Middle frontal gyrus (tissue), 1 donor: ENCODE results near the gene VAC14.
A peak's percentile ranks its signal among the peaks of the same experiment; 100 is the strongest.

Source experiments
- DNase-seq: peaks from one replicate; pipeline ENCODE4 v3.0.0-alpha.2; 2015; ENCODE audit warnings: low spot score; ENCODE audit errors: extremely low spot score

Gene VAC14

DNA sequence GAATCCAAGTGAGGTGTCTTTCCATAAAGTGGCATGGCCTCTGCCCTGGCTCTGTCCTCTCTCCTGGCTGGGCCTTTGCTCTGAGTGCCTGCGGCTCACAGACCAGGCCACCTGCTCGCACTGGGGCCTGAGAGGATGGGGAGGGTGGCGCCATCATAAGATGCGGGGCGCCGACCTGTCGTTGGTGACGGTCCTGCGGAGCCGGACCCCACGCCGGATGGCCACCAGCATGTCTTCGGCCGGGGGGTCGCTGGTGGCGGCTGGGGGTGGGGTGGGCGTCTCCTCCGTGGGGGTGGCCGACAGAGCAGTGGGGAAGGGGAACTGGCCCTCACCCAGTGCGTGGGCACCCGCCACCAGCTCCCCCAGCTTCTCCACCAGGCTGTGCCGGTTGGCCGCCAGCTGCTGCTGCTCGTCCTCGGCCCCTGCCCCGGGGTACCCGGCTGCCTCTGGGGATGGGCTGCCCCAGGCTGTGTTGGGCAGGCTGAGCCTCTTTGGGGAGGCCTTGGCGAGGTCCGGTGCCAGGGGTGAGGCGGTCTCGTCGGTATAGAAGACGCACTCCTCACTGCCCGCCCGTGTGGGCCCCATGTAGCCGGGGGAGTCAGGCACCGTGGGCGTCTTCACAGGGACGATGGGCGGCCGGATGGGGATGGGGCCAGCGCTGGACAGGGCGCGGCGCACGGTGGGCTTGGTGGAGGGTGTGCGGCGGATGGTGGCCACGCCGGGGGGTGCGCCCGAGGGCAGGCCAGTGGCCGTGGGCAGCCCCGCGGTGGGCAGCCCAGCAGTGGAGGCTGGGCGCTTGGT is 137.2 kb downstream of the VAC14 start:
- DNase-seq: no peak

- DNase-seq: no peak
Observed at GRCh38 chr16:70662991-70663523, 137.9 kb downstream of the VAC14 start.

GRCh38 chr16:70661918-70662641 is 138.9 kb downstream of the VAC14 start:
- no peak for DNase-seq

DNA sequence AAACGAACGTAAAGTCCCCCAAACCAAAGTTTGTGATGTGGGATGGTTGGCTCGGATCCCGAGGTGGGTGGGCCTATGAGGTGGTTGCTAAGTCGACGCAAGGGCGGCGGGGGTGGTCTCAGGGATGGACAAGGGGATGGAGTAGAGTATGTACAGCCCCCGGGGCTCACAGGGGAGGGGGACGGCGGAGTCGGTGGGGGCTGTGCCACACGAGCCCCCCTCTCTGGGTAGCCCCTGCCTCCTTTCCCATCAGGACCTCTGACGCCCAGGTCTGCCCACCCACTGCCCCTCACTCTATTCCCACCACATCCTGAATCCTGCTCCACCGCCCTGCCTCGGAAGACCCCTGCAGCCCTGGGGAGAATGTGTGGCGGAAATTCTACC is 139.4 kb downstream of the VAC14 start:
- DNase-seq: no peak

DNA sequence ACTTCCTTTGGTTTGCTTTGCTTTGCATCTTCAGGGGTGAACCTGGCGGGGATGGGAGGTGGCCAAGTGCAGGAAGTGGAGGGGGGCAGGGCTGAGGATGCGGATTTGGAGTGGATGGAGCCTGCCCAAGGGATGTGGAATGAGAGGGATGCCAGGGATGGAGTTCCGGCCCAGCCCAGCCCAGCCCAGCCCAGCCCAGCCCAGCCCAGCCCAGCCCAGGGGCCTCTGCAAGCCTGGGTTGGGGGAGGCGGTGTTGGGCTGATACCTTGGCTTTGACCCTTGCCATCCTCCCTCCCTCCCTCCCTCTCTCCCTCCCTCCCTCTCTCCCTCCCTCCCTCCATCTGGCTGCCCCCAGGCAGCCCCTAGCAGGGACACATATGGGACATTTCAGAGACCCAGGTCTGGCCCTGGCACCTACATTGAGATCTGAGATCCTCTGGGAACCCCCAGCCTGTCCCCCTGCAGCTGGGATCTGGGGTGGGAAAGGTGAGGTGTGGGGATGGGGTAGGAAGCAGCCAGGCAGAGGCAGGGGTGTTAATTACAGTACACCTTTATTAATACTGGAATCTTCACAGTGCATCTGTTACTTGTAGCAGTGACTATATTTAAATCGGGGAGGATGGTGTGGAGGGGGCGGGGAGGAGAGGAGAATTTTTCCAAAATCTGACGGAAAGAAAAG is 140.1 kb downstream of the VAC14 start:
- DNase-seq: no peak

DNA sequence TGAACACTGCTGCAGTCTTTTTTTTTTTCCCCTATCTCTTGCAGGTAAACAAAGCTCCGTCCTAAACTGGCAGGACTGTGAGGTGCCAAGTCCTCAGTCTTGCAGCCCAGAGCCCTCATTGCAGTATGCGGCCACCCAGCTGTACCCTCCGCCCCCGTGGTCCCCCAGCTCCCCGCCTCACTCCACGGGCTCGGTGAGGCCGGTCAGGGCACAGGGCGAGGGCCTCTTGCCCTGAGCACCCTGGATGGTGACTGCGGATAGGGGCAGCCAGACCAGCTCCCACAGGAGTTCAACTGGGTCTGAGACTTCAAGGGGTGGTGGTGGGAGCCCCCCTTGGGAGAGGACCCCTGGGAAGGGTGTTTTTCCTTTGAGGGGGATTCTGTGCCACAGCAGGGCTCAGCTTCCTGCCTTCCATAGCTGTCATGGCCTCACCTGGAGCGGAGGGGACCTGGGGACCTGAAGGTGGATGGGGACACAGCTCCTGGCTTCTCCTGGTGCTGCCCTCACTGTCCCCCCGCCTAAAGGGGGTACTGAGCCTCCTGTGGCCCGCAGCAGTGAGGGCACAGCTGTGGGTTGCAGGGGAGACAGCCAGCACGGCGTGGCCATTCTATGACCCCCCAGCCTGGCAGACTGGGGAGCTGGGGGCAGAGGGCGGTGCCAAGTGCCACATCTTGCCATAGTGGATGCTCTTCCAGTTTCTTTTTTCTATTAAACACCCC is 140.8 kb downstream of the VAC14 start:
- no peak for DNase-seq

- no peak for DNase-seq
Observed at GRCh38 chr16:70659546-70659945, 141.4 kb downstream of the VAC14 start.

- DNase-seq: no peak
Observed at GRCh38 chr16:70658921-70659320, 142.0 kb downstream of the VAC14 start.

GRCh38 chr16:70657956-70658355 is 143.0 kb downstream of the VAC14 start:
- DNase-seq: no peak

DNA sequence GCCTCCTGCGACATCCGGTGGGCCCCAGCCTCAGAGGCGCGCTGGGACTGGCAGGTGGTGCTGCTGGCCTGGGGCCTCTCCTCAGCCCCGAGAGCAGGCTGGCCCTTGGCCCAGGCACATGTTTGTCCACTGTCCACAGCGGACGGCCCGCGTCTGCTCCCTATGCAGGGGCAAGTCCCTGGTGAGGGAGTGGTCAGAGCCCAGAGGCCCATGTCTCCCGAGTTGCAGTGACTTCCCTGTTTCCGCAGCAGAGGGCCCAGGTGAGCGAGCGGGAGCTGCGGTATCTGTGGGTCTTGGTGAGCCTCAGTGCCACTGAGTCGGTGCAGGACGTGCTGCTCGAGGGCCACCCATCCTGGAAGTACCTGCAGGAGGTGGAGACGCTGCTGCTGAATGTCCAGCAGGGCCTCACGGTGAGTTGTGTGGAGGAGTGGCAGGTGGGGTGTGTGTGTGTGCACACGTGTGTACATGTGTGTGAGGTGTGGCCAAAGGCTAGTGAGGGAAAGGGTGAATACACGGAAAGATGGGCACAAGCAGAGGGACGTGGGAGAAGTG is 144.2 kb downstream of the VAC14 start:
- no peak for DNase-seq

DNA sequence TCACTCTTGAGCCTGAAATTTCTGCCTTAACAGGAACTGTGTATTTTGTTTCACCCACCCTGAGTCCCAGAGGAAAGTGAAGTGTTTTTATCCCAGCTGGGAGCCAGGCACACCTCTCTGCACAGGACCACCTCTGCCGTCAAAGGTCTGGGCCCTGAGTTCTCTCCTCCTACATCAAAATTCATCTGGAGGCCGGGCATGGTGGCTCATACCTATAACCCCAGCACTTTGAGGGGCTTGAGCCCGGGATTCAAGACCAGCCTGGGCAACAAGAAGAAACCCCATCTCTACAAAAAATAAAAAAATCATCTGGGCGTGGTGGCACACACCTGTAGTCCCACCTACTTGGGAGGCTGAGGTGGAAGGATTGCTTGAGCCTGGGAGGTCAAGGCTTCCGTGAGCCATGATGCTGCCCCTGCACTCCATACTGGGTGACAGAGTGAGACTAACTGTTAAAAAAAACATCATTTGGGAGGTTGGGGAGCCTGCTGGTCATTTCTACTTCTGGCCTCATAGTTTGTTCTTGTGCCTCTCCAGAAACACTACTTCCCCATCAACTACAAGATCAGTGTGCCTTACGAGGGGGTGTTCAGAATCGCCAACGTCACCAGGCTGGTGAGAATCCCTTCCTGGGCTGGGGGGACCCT is 144.8 kb downstream of the VAC14 start:
- no peak for DNase-seq

- DNase-seq: peak; percentile 81
Observed at GRCh38 chr16:70653809-70654771, 146.9 kb downstream of the VAC14 start.

DNA sequence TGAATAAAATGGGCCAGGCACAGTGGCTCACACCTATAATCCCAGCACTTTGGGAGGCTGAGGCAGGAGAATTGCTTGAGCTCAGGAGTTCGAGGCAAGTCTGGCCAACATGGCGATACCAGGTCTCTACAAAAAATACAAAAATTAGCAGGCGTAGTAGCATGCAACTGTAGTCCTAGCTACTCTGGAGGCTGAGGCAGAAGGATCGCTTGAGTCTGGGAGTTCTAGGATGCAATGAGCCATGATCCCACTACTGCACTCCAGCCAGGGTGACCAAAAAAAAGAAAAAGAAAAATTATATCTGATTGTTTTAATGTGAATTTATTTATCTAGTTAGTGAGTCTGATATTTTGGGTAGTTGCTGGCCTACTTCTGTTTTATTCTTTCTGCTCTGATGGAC is 147.6 kb downstream of the VAC14 start:
- no peak for DNase-seq

DNA sequence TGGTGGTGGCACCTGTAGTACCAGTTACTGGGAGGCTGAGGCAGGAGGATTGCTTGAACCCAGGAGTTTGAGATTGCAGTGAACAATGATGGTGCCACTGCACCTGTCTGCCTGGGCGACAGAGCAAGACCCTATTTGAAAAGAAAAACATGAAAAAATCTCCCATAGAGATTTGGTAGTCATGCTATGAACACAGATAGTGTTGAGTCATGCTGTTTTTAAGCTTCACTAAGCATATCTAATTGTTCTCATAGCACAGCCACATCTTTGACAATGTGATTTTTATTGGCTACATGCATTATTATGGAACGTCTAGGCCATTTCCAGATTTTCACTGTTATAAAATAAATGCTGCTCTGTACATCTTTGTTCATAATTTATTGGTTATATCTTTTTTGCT is 148.6 kb downstream of the VAC14 start:
- no peak for DNase-seq

GRCh38 chr16:70651524-70651923 is 149.4 kb downstream of the VAC14 start:
- DNase-seq: no peak

- DNase-seq: no peak
Observed at GRCh38 chr16:70650216-70650615, 150.7 kb downstream of the VAC14 start.

GRCh38 chr16:70649300-70649699 is 151.7 kb downstream of the VAC14 start:
- DNase-seq: no peak

DNA sequence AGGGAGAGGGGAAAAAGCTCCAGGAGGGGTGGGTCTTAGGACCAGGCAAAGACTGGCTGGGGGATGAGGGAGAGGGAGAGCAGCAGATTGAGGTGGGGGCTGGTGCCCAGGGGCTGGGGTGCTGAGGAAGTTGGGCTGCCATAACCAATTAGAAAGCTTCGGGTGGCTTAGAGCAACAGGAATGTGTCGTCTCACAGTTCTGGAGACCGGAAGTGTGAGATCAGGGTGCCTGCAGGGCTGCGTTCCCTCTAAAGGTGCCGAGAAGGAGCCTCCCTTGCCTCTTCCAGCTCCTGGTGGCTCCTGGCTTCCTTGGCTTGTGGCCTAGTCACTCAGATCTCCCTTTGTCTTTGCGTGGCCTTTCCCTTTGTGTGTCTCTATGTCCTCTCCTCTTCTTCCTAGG is 152.4 kb downstream of the VAC14 start:
- no peak for DNase-seq
